Mucosa of descending colon (tissue), 3 donors: ENCODE data around the gene YTHDF1. TPM values are rescaled to one million over a fixed set of nuclear protein-coding genes. Genes with fewer than 3 reads are reported as not detected.

Experiments used
- ATAC-seq: fragments of 200-7000 bp; cut with Tn5 transposase; one replicate; pipeline ENCODE4 v1.9.1; 2020; ENCODE audit warnings: mild to moderate bottlenecking, moderate library complexity
- DNase-seq, 3 donors: peaks; one replicate each; pipeline ENCODE4 v3.0.0-alpha.2; 2020
- H3K36me3 ChIP-seq: fragments of 200-600 bp; one replicate; pipeline ENCODE4 v1.8.0; 2021; ENCODE audit warnings: low read depth, mild to moderate bottlenecking
- H3K4me1 ChIP-seq: fragments of 200-600 bp; one replicate; pipeline ENCODE4 v1.8.0; 2021; ENCODE audit warnings: low read depth, mild to moderate bottlenecking
- H3K4me3 ChIP-seq: fragments of 200-600 bp; one replicate; pipeline ENCODE4 v1.8.0; 2021; ENCODE audit warnings: mild to moderate bottlenecking
- H3K9me3 ChIP-seq: fragments of 200-600 bp; one replicate; pipeline ENCODE4 v1.8.0; 2021; ENCODE audit warnings: mild to moderate bottlenecking
- intact Hi-C, 2 donors: fragments of 100-400 bp; cut with DNase I in 1 of 2; cut with micrococcal nuclease in 1 of 2; formaldehyde crosslinking; loops; one replicate each; pipeline versions ENCODE4 v1.11.0 to v1.11.1; 2022; cut with DNase I, micrococcal nuclease
- total RNA-seq, 3 donors: library from RNA; stranded (reverse); fragmentation: NEBNext Ultra II Directional in 2 of 3; extraction: Animal tissue kit (Norgen Biotek cat#: 25700) in 2 of 3; gene quantifications; one replicate each; pipeline versions ENCODE4 v1.2.1 to v1.2.4, GENCODE V29; 2021 to 2023
- TF ChIP-seq, protein P1 (sequence below): fragments of 200-600 bp; IDR thresholded peaks from one replicate; pipeline ENCODE4 v1.8.0; 2022; ENCODE audit warnings: antibody characterized with exemption, mild to moderate bottlenecking
- donor health status: DM: no; HTN: no; CAD: no; lungs with moderate emphysema.
- donor health status: DM: no; HTN: no; CAD: no.
- donor health status: DM: no; HTN: yes; CAD: no.

The YTHDF1 gene
- total RNA-seq, 3 donors from 2014 or later, result 32.0 to 37.2 (median 34.2) TPM

DNA sequence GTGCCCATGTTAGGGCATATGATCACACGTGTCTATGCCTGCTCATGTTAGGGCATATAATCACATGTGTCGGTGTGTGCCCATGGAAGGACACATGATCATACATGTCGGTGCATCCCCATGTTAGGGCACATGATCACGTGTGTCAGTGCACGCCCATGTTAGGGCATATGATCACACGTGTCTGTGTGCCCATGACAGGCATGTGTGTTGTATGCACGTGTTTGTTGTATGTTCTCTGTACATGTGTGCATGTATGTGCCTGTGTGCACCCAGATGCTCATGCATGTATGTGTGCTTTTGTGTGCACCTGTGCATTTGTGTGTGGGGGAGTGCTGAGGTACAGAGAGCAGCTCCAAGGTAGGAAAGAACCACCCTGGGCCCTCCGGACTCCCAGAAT lies 29.8 kb downstream of the YTHDF1 start:
- intact Hi-C loops, result no loop called here

DNA sequence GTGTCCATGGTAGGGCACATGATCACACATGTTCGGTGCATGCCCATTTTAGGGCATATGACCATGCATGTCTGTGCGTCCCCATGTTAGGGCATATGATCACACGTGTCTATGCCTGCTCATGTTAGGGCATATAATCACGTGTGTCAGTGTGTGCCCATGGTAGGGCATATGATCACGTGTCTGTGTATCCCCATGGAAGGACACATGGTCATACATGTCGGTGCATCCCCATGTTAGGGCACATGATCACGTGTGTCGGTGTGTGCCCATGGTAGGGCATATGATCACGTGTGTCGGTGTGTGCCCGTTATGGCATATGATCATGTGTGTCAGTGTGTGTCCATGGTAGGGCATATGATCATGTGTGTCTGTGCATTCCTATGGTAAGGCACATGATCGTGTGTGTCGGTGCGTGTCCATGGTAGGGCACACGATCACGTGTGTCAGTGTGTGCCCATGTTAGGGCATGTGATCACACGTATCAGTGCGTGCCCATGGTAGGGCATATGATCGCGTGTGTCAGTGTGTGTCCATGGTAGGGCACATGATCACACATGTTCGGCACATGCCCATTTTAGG lies 30.6 kb downstream of the YTHDF1 start:
- ATAC-seq, result no peak
- Histone ChIP-seq H3K9me3 (no peaks in the 10 kb centered on the region), H3K4me1 (no peaks in the 10 kb centered on the region), H3K4me3 (no peak overlapping the region), H3K36me3 (no peaks in the 10 kb centered on the region)
- TF ChIP-seq, protein P1, sequence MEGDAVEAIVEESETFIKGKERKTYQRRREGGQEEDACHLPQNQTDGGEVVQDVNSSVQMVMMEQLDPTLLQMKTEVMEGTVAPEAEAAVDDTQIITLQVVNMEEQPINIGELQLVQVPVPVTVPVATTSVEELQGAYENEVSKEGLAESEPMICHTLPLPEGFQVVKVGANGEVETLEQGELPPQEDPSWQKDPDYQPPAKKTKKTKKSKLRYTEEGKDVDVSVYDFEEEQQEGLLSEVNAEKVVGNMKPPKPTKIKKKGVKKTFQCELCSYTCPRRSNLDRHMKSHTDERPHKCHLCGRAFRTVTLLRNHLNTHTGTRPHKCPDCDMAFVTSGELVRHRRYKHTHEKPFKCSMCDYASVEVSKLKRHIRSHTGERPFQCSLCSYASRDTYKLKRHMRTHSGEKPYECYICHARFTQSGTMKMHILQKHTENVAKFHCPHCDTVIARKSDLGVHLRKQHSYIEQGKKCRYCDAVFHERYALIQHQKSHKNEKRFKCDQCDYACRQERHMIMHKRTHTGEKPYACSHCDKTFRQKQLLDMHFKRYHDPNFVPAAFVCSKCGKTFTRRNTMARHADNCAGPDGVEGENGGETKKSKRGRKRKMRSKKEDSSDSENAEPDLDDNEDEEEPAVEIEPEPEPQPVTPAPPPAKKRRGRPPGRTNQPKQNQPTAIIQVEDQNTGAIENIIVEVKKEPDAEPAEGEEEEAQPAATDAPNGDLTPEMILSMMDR, result no peak
- no peak for DNase-seq
- intact Hi-C loops, result no loop called here

More for the DNA sequence above, 29.8 kb downstream of the YTHDF1 start:
- Histone ChIP-seq H3K36me3 (no peaks in the 10 kb centered on the region), H3K4me3 (no peak overlapping the region), H3K9me3 (no peaks in the 10 kb centered on the region), H3K4me1 (no peaks in the 10 kb centered on the region)
- ATAC-seq, result no peak
- TF ChIP-seq, protein P1, result no peak
- DNase-seq, result no peak

DNA sequence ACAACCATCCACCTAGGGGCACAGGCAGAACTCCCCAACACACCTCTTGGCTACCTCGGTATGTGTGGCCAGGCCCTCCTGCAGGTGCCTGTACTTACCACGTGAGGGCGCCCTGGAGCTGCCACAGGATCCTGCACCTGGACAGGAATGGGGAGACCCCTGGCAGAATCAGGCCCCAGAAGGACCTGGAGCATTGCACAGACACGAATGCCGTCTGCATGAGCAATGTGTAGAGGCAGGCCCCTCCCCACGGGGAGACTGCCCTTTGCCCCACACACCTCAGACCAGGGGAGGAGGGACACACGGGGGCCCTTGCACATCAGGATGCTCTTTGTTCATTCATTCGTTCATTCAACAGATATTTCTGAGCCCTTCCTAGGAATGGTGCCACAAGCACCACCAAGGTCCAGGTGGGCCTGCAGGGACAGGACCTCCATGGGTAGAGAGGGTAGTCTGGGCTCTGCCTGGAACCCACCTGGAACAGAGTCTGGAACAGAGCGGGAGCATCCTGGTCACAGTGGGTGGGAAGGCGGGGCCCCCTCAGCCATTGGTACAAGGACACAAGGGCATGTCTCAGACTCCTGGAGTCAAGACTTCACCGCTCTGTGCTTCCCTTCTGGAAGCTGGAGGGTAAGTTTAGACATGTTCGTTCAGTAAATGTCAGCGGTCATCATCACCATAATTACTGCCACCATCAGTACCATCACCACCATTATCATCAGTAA lies 32.3 kb downstream of the YTHDF1 start:
- H3K4me3 ChIP-seq, result no peak overlapping the region
- no peaks in the 10 kb centered on the region for H3K9me3 ChIP-seq
- intact Hi-C loops, result no loop called here
- ATAC-seq (peak; percentile 67), DNase-seq (peak in 2 of 3 donors; percentile 52 to 54)
- no peaks in the 10 kb centered on the region for H3K36me3 ChIP-seq
- TF ChIP-seq, protein P1, result peak; percentile 79
- H3K4me1 ChIP-seq, result no peaks in the 10 kb centered on the region

DNA sequence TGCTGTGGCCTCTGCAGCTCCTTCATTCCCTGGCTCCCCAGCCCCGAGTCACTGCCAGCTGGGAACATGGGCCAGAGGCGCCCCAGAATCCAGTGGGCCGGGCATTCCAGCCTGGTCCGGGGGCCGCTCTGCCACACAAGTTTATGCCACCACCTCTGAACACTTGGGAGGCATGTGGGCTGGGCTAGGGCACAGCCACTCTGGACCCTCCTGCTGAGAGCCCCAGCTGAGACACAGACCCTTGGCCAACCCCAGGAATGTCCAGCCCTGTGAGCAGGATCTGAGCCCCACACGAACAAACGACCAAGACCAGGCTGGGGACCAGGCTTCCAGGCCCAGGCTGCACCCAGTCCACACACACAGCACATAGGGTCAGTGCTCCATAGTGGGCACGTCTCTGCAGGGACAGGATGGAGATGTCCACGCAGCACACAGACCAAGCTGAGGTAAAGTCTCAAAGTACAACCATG lies 33.0 kb downstream of the YTHDF1 start:
- Histone ChIP-seq H3K4me1 (peaks cover 5% of the 10 kb centered on the region), H3K4me3 (no peak overlapping the region), H3K36me3 (no peaks in the 10 kb centered on the region), H3K9me3 (no peaks in the 10 kb centered on the region)
- ATAC-seq, result peak; percentile 4
- intact Hi-C loops, result no loop called here
- DNase-seq, result no peak
- TF ChIP-seq, protein P1, result no peak

DNA sequence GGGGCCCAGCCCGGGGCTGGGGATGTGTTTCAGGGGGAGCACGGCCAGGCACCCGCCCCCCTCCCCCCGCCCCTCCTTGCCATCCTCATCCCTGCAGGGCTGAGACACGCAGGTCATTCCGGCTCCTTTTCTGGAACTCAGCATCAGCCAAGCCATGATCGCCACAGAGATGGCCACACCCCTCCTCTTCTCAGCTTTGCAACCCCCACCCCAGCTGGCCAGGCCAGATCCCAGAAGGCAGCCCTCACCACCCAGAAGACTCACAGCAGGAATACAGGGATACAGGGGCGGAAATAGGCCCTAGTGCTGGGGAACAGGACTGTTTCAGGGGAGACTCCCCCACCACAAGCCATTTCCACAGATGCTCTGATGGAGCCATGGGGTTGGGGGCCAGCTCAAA lies 33.5 kb downstream of the YTHDF1 start:
- TF ChIP-seq, protein P1, result no peak
- Histone ChIP-seq H3K4me1 (peaks cover 9% of the 10 kb centered on the region), H3K4me3 (no peak overlapping the region), H3K36me3 (no peaks in the 10 kb centered on the region), H3K9me3 (no peaks in the 10 kb centered on the region)
- DNase-seq (no peak), ATAC-seq (no peak)
- intact Hi-C loops, result no loop called here
